Hepatocyte (in vitro differentiated cells): ENCODE measurements around the gene EPHX1. TPM values are rescaled to one million over a fixed set of nuclear protein-coding genes. Genes with fewer than 3 reads are reported as not detected.

Source experiments
- DNase-seq: peaks from one replicate; pipeline ENCODE4 v3.0.0-alpha.2; 2016; ENCODE audit warnings: low spot score
- H2AFZ ChIP-seq: fragments of 200-600 bp; sonication (generic); 2 replicates; pipeline ENCODE4 v1.6.0; 2016; ENCODE audit warnings: antibody characterized with exemption, mild to moderate bottlenecking
- H3K27ac ChIP-seq: fragments of 200-600 bp; sonication (generic); 2 replicates; pipeline ENCODE4 v1.5.1; 2016; ENCODE audit warnings: mild to moderate bottlenecking
- H3K27me3 ChIP-seq: fragments of 200-600 bp; sonication (generic); 2 replicates; pipeline ENCODE4 v1.6.1; 2016
- H3K36me3 ChIP-seq: fragments of 200-600 bp; sonication (generic); replicated peaks from 2 replicates; pipeline ENCODE4 v1.5.1; 2016; ENCODE audit warnings: low read depth; ENCODE audit not compliant: insufficient read depth
- H3K4me1 ChIP-seq: fragments of 200-600 bp; sonication (generic); 2 replicates; pipeline ENCODE4 v1.5.1; 2016; ENCODE audit warnings: mild to moderate bottlenecking, moderate library complexity; ENCODE audit not compliant: insufficient read depth
- H3K4me2 ChIP-seq: fragments of 200-600 bp; sonication (generic); 2 replicates; pipeline ENCODE4 v1.6.0; 2016
- H3K4me3 ChIP-seq: fragments of 200-600 bp; sonication (generic); 2 replicates; pipeline ENCODE4 v1.5.1; 2016; ENCODE audit warnings: mild to moderate bottlenecking
- H3K79me2 ChIP-seq: fragments of 200-600 bp; sonication (generic); 2 replicates; pipeline ENCODE4 v1.6.0; 2017; ENCODE audit warnings: mild to moderate bottlenecking
- H3K9me2 ChIP-seq: fragments of 200-600 bp; sonication (generic); replicated peaks from 2 replicates; pipeline ENCODE4 v1.6.0; 2017; ENCODE audit warnings: mild to moderate bottlenecking; ENCODE audit not compliant: insufficient read depth
- H3K9me3 ChIP-seq: fragments of 200-600 bp; sonication (generic); 2 replicates; pipeline ENCODE4 v1.5.1; 2016; ENCODE audit warnings: low read depth, mild to moderate bottlenecking
- H4K20me1 ChIP-seq: fragments of 200-600 bp; sonication (generic); 2 replicates; pipeline ENCODE4 v1.6.0; 2016; ENCODE audit warnings: mild to moderate bottlenecking; ENCODE audit not compliant: insufficient read depth, poor library complexity, severe bottlenecking
- CTCF ChIP-seq: fragments of 200-600 bp; sonication (generic); IDR thresholded peaks from 2 replicates; pipeline ENCODE4 v1.5.1; 2016; ENCODE audit warnings: antibody characterized with exemption, mild to moderate bottlenecking; ENCODE audit not compliant: poor library complexity
- EZH2 ChIP-seq: fragments of 200-600 bp; sonication (generic); IDR thresholded peaks from 2 replicates; pipeline ENCODE4 v1.6.1; 2016; ENCODE audit warnings: antibody characterized with exemption, mild to moderate bottlenecking, borderline replicate concordance
- EZH2phosphoT487 ChIP-seq: fragments of 200-600 bp; sonication (generic); IDR thresholded peaks from one replicate; pipeline ENCODE4 v1.6.1; 2018; ENCODE audit warnings: antibody characterized with exemption, mild to moderate bottlenecking, low read depth, moderate library complexity; ENCODE audit not compliant: unreplicated experiment, severe bottlenecking
- WGBS: methylation state at CpG from one replicate; pipeline ENCODE4 v1.1.6; 2016; ENCODE audit warnings: low lambda C conversion rate; ENCODE audit errors: missing lambda C conversion rate; 5-methylcytosine and 5-hydroxymethylcytosine counted together
- polyA plus RNA-seq: library from polyadenylated mRNA; unstranded; fragments of >200 nt; fragmentation: Nextera tagmentation; extraction: Ambion mirVana; gene quantifications from 2 replicates; pipeline ENCODE4 v1.2.1, GENCODE V29; 2016
- total RNA-seq: library from RNA; depleted of rRNA; stranded (reverse); fragments of >200 nt; gene quantifications from 2 replicates; pipeline ENCODE4 v1.2.3, GENCODE V29; 2014

Gene EPHX1
- total and polyA plus RNA-seq, 2 experiments from 2014 or later: 133 to 138 TPM

GRCh38 chr1:225772323-225772768 is 37.6 kb upstream of the EPHX1 start:
- Histone ChIP-seq H3K79me2 (peaks cover 6% of the 10 kb centered on the region), H3K27ac (peak overlapping the region; percentile 70), H3K27me3 (no peaks in the 10 kb centered on the region), H3K36me3 (no peaks in the 10 kb centered on the region), H3K9me2 (no peaks in the 10 kb centered on the region), H3K9me3 (no peaks in the 10 kb centered on the region), H3K4me1 (peaks cover 42% of the 10 kb centered on the region), H4K20me1 (no peaks in the 10 kb centered on the region), H3K4me3 (no peak overlapping the region), H3K4me2 (peak overlapping the region; percentile 49), H2AFZ (peak overlapping the region; percentile 36)
- TF ChIP-seq EZH2phosphoT487 (no peak), CTCF (peak; percentile 92)
- 15% methylated on average over 5 of the region's 5 CpGs for WGBS
- peak; percentile 94 for DNase-seq

GRCh38 chr1:225772848-225773247 is 37.1 kb upstream of the EPHX1 start:
- H3K4me2 ChIP-seq: peak overlapping the region; percentile 49
- H3K9me3 ChIP-seq: no peaks in the 10 kb centered on the region
- peak overlapping the region; percentile 57 for H3K27ac ChIP-seq
- DNase-seq: no peak
- H3K36me3 ChIP-seq: no peaks in the 10 kb centered on the region
- H3K4me3 ChIP-seq: no peak overlapping the region
- TF ChIP-seq EZH2phosphoT487: no peak
- peaks cover 6% of the 10 kb centered on the region for H3K79me2 ChIP-seq
- no peaks in the 10 kb centered on the region for H3K9me2 ChIP-seq
- WGBS: 38% methylated on average over 4 of the region's 4 CpGs
- H3K4me1 ChIP-seq: peaks cover 37% of the 10 kb centered on the region
- peak overlapping the region; percentile 1 for H2AFZ ChIP-seq
- H3K27me3 ChIP-seq: no peaks in the 10 kb centered on the region
- no peaks in the 10 kb centered on the region for H4K20me1 ChIP-seq

- Histone ChIP-seq H3K79me2 (peaks cover 19% of the 10 kb centered on the region), H3K9me2 (no peaks in the 10 kb centered on the region), H2AFZ (no peak overlapping the region), H3K27me3 (no peaks in the 10 kb centered on the region), H3K9me3 (no peaks in the 10 kb centered on the region), H4K20me1 (peaks cover 8% of the 10 kb centered on the region), H3K36me3 (no peaks in the 10 kb centered on the region), H3K27ac (no peak overlapping the region), H3K4me1 (peaks cover 29% of the 10 kb centered on the region), H3K4me3 (no peak overlapping the region), H3K4me2 (no peak overlapping the region)
- DNase-seq: no peak
- TF ChIP-seq CTCF (no peak), EZH2 (no peak), EZH2phosphoT487 (no peak)
- WGBS: 43% methylated on average over 3 of the region's 3 CpGs
Measured at GRCh38 chr1:225774281-225775147, 35.4 kb upstream of the EPHX1 start.

GRCh38 chr1:225776294-225776693 is 33.6 kb upstream of the EPHX1 start:
- Histone ChIP-seq H3K9me2 (no peaks in the 10 kb centered on the region), H2AFZ (no peak overlapping the region), H3K4me2 (peak overlapping the region; percentile 77), H3K79me2 (peaks cover 37% of the 10 kb centered on the region), H4K20me1 (peaks cover 25% of the 10 kb centered on the region), H3K27ac (no peak overlapping the region), H3K4me1 (peaks cover 34% of the 10 kb centered on the region), H3K4me3 (no peak overlapping the region), H3K9me3 (no peaks in the 10 kb centered on the region), H3K36me3 (no peaks in the 10 kb centered on the region), H3K27me3 (no peaks in the 10 kb centered on the region)
- WGBS: 94% methylated on average over 4 of the region's 4 CpGs
- TF ChIP-seq EZH2phosphoT487 (no peak), EZH2 (no peak), CTCF (no peak)
- no peak for DNase-seq
